B cell (primary cell): ENCODE data around the gene AMZ1.

Experiments
- EZH2 ChIP-seq: IDR thresholded peaks from 2 replicates; pipeline ENCODE4 v1.6.1; 2012; ENCODE audit warnings: borderline replicate concordance, low read depth, mild to moderate bottlenecking, moderate library complexity, low read length; ENCODE audit not compliant: insufficient read depth, poor library complexity, severe bottlenecking
- TF ChIP-seq, protein P1 (sequence below): fragments of 200-600 bp; IDR thresholded peaks from one replicate; pipeline ENCODE4 v1.8.0; 2022; ENCODE audit warnings: antibody characterized with exemption, mild to moderate bottlenecking

DNA sequence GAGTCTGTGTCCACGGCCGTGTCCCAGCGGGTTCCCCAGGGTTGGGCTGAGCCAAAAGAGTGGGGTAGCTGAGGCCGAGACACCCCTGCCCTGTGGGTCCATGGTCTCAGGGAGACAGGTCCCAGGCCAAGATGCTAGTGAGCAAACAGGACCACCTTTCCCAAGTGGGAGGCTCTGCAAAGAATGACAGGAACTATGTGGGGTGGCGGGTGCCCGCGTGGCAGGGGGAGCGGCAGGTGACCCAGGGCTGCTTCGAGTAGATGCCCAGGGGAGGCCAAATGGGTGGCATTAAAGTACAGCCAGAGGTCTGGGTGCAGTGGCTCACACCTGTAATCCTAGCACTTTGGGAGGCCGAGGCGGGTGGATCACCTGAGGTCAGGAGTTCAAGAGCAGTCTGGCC lies 38.0 kb upstream of the AMZ1 start:
- TF ChIP-seq, protein P1, sequence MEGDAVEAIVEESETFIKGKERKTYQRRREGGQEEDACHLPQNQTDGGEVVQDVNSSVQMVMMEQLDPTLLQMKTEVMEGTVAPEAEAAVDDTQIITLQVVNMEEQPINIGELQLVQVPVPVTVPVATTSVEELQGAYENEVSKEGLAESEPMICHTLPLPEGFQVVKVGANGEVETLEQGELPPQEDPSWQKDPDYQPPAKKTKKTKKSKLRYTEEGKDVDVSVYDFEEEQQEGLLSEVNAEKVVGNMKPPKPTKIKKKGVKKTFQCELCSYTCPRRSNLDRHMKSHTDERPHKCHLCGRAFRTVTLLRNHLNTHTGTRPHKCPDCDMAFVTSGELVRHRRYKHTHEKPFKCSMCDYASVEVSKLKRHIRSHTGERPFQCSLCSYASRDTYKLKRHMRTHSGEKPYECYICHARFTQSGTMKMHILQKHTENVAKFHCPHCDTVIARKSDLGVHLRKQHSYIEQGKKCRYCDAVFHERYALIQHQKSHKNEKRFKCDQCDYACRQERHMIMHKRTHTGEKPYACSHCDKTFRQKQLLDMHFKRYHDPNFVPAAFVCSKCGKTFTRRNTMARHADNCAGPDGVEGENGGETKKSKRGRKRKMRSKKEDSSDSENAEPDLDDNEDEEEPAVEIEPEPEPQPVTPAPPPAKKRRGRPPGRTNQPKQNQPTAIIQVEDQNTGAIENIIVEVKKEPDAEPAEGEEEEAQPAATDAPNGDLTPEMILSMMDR: no peak
- no peak for TF ChIP-seq EZH2
